Karpas-422 (cell line): ENCODE measurements around the gene CNIH3. TPM values are rescaled to one million over a fixed set of nuclear protein-coding genes. Genes with fewer than 3 reads are reported as not detected.
A peak's percentile ranks its signal among the peaks of the same experiment; 100 is the strongest.

Experiments used
- DNase-seq: peaks from one replicate; pipeline ENCODE4 v3.0.0-alpha.2; 2015
- H2AFZ ChIP-seq: fragments of 200-600 bp; sonication (generic); 2 replicates; pipeline ENCODE4 v1.6.1; 2014; ENCODE audit warnings: antibody characterized with exemption, low read length, mixed read lengths
- H3K27ac ChIP-seq: fragments of 200-600 bp; sonication (generic); 2 replicates; pipeline ENCODE4 v1.5.1; 2014; ENCODE audit warnings: mild to moderate bottlenecking, low read length, moderate library complexity
- H3K27me3 ChIP-seq: fragments of 200-600 bp; sonication (generic); 2 replicates; pipeline ENCODE4 v1.6.1; 2014; ENCODE audit warnings: low read length, mixed read lengths
- H3K36me3 ChIP-seq: fragments of 200-600 bp; sonication (generic); 2 replicates; pipeline ENCODE4 v1.6.1; 2014; ENCODE audit warnings: low read length, mixed read lengths; ENCODE audit not compliant: insufficient read depth
- H3K4me1 ChIP-seq: fragments of 200-600 bp; sonication (generic); 2 replicates; pipeline ENCODE4 v1.6.1; 2014; ENCODE audit warnings: mild to moderate bottlenecking, low read length, mixed read lengths
- H3K4me2 ChIP-seq: fragments of 200-600 bp; sonication (generic); 2 replicates; pipeline ENCODE4 v1.6.1; 2014; ENCODE audit warnings: low read length, low read depth, mild to moderate bottlenecking; ENCODE audit not compliant: poor library complexity, severe bottlenecking
- H3K4me3 ChIP-seq: fragments of 200-600 bp; sonication (generic); 2 replicates; pipeline ENCODE4 v1.5.1; 2014; ENCODE audit warnings: mild to moderate bottlenecking, antibody characterized with exemption, low read length, mixed read lengths
- H3K79me2 ChIP-seq: fragments of 200-600 bp; sonication (generic); 2 replicates; pipeline ENCODE4 v1.6.1; 2014; ENCODE audit warnings: mild to moderate bottlenecking, low read length, mixed read lengths
- H3K9ac ChIP-seq: fragments of 200-600 bp; sonication (generic); 2 replicates; pipeline ENCODE4 v1.6.0; 2014; ENCODE audit warnings: low read length
- H3K9me2 ChIP-seq: fragments of 200-600 bp; sonication (generic), shearing (Covaris generic); replicated peaks from 2 replicates; pipeline ENCODE4 v1.6.0; 2014; ENCODE audit warnings: mild to moderate bottlenecking, low read length, moderate library complexity; ENCODE audit not compliant: insufficient read depth
- H3K9me3 ChIP-seq: fragments of 300-700, 200-600 bp; sonication (generic); 2 replicates; pipeline ENCODE4 v1.6.1; 2014; ENCODE audit warnings: low read length, mixed read lengths
- H4K20me1 ChIP-seq: fragments of 200-600 bp; sonication (generic); 2 replicates; pipeline ENCODE4 v1.6.1; 2014; ENCODE audit warnings: mild to moderate bottlenecking, antibody characterized with exemption, low read length, low read depth; ENCODE audit not compliant: insufficient read depth
- total RNA-seq: library from RNA; depleted of rRNA; stranded (reverse); fragments of >200 nt; shearing (Covaris generic); gene quantifications from 2 replicates; pipeline ENCODE4 v1.2.3, GENCODE V29; 2014; ENCODE audit warnings: low replicate concordance

The CNIH3 gene
- total RNA-seq, 1 experiment from 2014 or later, result 4.7 TPM

- no peaks in the 10 kb centered on the region for H3K9me2 ChIP-seq
- H3K9me3 ChIP-seq, result no peaks in the 10 kb centered on the region
- no peaks in the 10 kb centered on the region for H3K79me2 ChIP-seq
- DNase-seq, result peak; percentile 51
- H3K27ac ChIP-seq, result no peak overlapping the region
- H3K4me3 ChIP-seq, result no peak overlapping the region
- H3K36me3 ChIP-seq, result no peaks in the 10 kb centered on the region
- H4K20me1 ChIP-seq, result no peaks in the 10 kb centered on the region
- H3K9ac ChIP-seq, result no peak overlapping the region
- no peak overlapping the region for H2AFZ ChIP-seq
- no peaks in the 10 kb centered on the region for H3K27me3 ChIP-seq
- H3K4me2 ChIP-seq, result no peak overlapping the region
- no peaks in the 10 kb centered on the region for H3K4me1 ChIP-seq
These were observed 158.3 kb downstream of the CNIH3 start for GRCh38 chr1:224774378-224774777.

DNA sequence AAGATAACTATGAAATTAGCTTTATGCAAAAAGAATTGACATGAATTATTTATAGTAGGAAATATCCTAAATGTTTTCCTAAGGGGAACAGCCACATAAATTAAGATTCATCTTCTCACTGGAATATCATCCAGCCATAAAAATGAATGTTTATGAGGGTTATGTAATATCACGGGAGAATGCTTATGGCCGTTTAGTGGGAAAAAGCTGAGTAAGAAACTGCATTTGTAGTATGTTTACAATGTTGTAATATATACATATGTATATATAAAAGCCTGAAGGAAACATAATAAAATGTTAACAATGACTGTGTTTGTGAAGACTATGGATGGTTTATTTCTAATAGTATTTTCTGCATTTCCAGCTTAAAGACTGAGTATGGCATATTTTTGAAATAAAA is 161.1 kb downstream of the CNIH3 start:
- no peaks in the 10 kb centered on the region for H3K4me1 ChIP-seq
- no peaks in the 10 kb centered on the region for H3K9me3 ChIP-seq
- H3K27ac ChIP-seq, result no peak overlapping the region
- H3K4me2 ChIP-seq, result no peak overlapping the region
- no peaks in the 10 kb centered on the region for H3K36me3 ChIP-seq
- no peaks in the 10 kb centered on the region for H4K20me1 ChIP-seq
- no peaks in the 10 kb centered on the region for H3K79me2 ChIP-seq
- no peak for DNase-seq
- no peaks in the 10 kb centered on the region for H3K27me3 ChIP-seq
- no peak overlapping the region for H3K9ac ChIP-seq
- no peaks in the 10 kb centered on the region for H3K9me2 ChIP-seq
- no peak overlapping the region for H2AFZ ChIP-seq
- H3K4me3 ChIP-seq, result no peak overlapping the region

- no peaks in the 10 kb centered on the region for H3K9me2 ChIP-seq
- H3K9ac ChIP-seq, result no peak overlapping the region
- no peaks in the 10 kb centered on the region for H3K9me3 ChIP-seq
- H3K36me3 ChIP-seq, result no peaks in the 10 kb centered on the region
- H2AFZ ChIP-seq, result no peak overlapping the region
- H3K27ac ChIP-seq, result no peak overlapping the region
- no peaks in the 10 kb centered on the region for H3K27me3 ChIP-seq
- H3K79me2 ChIP-seq, result no peaks in the 10 kb centered on the region
- H3K4me1 ChIP-seq, result no peaks in the 10 kb centered on the region
- no peak overlapping the region for H3K4me3 ChIP-seq
- DNase-seq, result no peak
- no peak overlapping the region for H3K4me2 ChIP-seq
- H4K20me1 ChIP-seq, result no peaks in the 10 kb centered on the region
These were observed 163.4 kb downstream of the CNIH3 start for GRCh38 chr1:224779536-224779935.

GRCh38 chr1:224780736-224781135 is 164.6 kb downstream of the CNIH3 start:
- no peak overlapping the region for H3K4me3 ChIP-seq

GRCh38 chr1:224781800-224782199 is 165.7 kb downstream of the CNIH3 start:
- Histone ChIP-seq H3K4me1 (no peaks in the 10 kb centered on the region), H3K4me3 (no peak overlapping the region), H3K9me2 (no peaks in the 10 kb centered on the region), H2AFZ (no peak overlapping the region), H3K36me3 (no peaks in the 10 kb centered on the region), H4K20me1 (no peaks in the 10 kb centered on the region), H3K4me2 (no peak overlapping the region), H3K79me2 (no peaks in the 10 kb centered on the region), H3K9ac (no peak overlapping the region), H3K9me3 (no peaks in the 10 kb centered on the region), H3K27me3 (no peaks in the 10 kb centered on the region), H3K27ac (no peak overlapping the region)
- DNase-seq, result no peak

More at GRCh38 chr1:224780736-224781135, 164.6 kb downstream of the CNIH3 start:
- no peaks in the 10 kb centered on the region for H3K36me3 ChIP-seq
- no peaks in the 10 kb centered on the region for H4K20me1 ChIP-seq
- no peak overlapping the region for H3K9ac ChIP-seq
- no peaks in the 10 kb centered on the region for H3K9me2 ChIP-seq
- no peak overlapping the region for H2AFZ ChIP-seq
- H3K27ac ChIP-seq, result no peak overlapping the region
- H3K4me2 ChIP-seq, result no peak overlapping the region
- no peak for DNase-seq
- H3K79me2 ChIP-seq, result no peaks in the 10 kb centered on the region
- no peaks in the 10 kb centered on the region for H3K4me1 ChIP-seq
- H3K9me3 ChIP-seq, result no peaks in the 10 kb centered on the region
- H3K27me3 ChIP-seq, result no peaks in the 10 kb centered on the region

DNA sequence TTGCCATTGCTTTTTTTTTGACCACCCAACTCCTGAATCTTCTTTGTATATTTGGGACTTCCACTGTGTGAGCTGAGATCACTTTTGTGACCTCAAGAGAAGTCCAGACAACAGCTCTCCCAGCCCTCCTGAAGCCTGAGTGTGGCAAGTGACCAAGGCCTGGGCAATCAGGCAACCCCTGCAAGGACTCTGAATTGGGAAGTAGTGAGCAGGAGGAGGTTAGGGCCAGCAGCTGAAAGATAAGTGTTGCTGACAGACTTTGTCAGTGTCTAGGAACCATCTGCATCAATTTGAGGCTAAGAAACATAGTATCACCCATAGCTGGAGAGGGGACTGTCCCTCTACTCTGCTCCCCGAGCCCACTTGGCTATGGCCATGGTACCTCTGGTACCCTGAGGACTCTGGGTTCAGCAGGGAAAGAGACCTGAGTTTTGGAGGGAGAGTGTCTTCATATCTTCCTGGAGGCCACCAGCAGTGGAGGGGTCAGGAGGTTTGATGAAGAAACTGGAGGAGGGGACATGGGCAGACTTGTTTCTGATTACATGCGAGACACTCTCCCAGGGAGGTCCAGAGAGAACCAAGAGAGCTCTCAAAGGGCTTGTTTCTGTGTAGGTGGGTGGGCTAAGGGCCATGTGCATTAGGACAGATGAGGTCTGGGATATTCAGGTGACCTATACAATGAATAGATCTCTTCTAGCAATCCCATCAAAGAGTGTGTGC is 166.3 kb downstream of the CNIH3 start:
- no peak overlapping the region for H3K27ac ChIP-seq
- no peaks in the 10 kb centered on the region for H4K20me1 ChIP-seq
- no peaks in the 10 kb centered on the region for H3K9me2 ChIP-seq
- no peak overlapping the region for H2AFZ ChIP-seq
- H3K4me1 ChIP-seq, result no peaks in the 10 kb centered on the region
- no peaks in the 10 kb centered on the region for H3K79me2 ChIP-seq
- DNase-seq, result no peak
- no peak overlapping the region for H3K4me3 ChIP-seq
- no peak overlapping the region for H3K4me2 ChIP-seq
- H3K36me3 ChIP-seq, result no peaks in the 10 kb centered on the region
- H3K9ac ChIP-seq, result no peak overlapping the region
- no peaks in the 10 kb centered on the region for H3K27me3 ChIP-seq
- H3K9me3 ChIP-seq, result no peaks in the 10 kb centered on the region

- Histone ChIP-seq H3K4me1 (no peaks in the 10 kb centered on the region), H3K36me3 (no peaks in the 10 kb centered on the region), H4K20me1 (no peaks in the 10 kb centered on the region), H3K9me2 (no peaks in the 10 kb centered on the region), H3K9ac (no peak overlapping the region), H3K27ac (no peak overlapping the region), H2AFZ (no peak overlapping the region), H3K9me3 (no peaks in the 10 kb centered on the region), H3K79me2 (no peaks in the 10 kb centered on the region), H3K27me3 (no peaks in the 10 kb centered on the region), H3K4me2 (no peak overlapping the region), H3K4me3 (no peak overlapping the region)
- DNase-seq, result no peak
These were observed 167.0 kb downstream of the CNIH3 start for GRCh38 chr1:224783006-224783651.

DNA sequence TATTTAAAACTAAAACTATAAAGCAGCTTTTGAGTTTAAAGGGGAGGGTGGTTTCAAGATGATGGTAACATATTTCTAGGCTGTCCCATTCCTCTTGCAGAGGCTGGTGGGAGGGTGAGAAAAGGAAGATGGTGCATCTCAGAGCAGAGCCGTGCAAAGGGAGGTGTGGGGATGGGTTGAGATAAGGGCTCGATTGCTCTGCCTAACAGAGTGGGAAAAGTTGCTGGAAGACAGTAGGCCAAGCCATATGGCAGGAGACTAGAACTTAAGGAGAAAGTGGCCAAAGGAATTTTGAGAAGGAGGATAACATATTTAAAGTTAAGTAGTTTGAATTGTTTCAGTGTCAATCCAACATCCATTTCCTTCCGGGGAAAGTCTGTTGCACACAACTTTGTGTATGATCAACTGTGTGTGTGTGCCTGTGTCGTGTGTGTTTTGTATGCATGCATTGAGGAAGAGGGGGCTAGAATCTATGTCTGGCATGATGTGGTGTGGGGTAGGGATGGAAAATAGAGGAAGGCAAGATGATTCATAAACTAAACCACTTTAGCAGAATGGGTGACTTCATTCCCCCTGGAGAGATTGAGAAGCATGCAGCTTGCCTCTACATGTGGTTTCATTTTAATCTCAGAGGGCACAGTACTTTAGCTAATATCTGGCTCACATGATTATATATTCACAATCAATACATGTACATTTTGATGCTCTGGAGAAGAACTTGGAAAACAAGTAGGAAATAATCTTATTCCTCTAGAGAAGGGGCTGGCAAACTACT is 168.3 kb downstream of the CNIH3 start:
- Histone ChIP-seq H2AFZ (no peak overlapping the region), H3K27me3 (no peaks in the 10 kb centered on the region), H3K9me3 (no peaks in the 10 kb centered on the region), H4K20me1 (no peaks in the 10 kb centered on the region), H3K27ac (no peak overlapping the region), H3K9ac (no peak overlapping the region), H3K4me3 (no peak overlapping the region), H3K4me1 (no peaks in the 10 kb centered on the region), H3K36me3 (no peaks in the 10 kb centered on the region), H3K9me2 (no peaks in the 10 kb centered on the region), H3K79me2 (no peaks in the 10 kb centered on the region), H3K4me2 (no peak overlapping the region)
- no peak for DNase-seq
